HepG2 (cell line): ENCODE data around the gene SUMO1. TPM values are rescaled to one million over a fixed set of nuclear protein-coding genes. Genes with fewer than 3 reads are reported as not detected.

Experiments used
- ATAC-seq: fragments of 200-7000 bp; cut with Tn5 transposase; 3 replicates; pipeline ENCODE4 v1.9.1; 2020; ENCODE audit warnings: mild to moderate bottlenecking, moderate library complexity
- BruUV-seq: library from RNA; stranded (reverse); fragments of 400-500 nt; replicated peaks from 2 replicates; lab custom pipeline; 2021; lab: Mats Ljungman, UMichigan
- CTCF ChIA-PET: fragments of 300-600 bp; formaldehyde crosslinking; extraction: SDS; loops from one replicate; lab custom pipeline; 2021; ENCODE audit warnings: low total read pairs, inconsistent platforms, low intra/inter-chr PET ratio; lab: Yijun Ruan, JAX
- POLR2A ChIA-PET: fragments of 350-600 bp; sonication (Branson Sonifier 250); formaldehyde crosslinking; loops from one replicate; lab custom pipeline; 2020; ENCODE audit warnings: antibody characterized with exemption, inconsistent platforms; lab: Yijun Ruan, JAX
- DNase-seq: peaks from one replicate; pipeline ENCODE4 v3.0.0-alpha.2; 2015; ENCODE audit warnings: low spot score
- FAIRE-seq: peaks from 3 replicates; lab custom pipeline; 2011; peaks lifted over from hg19 to GRCh38; lab: Jason Lieb, UNC
- H2AFZ ChIP-seq: one replicate; pipeline ENCODE4 v1.6.1; 2011; ENCODE audit warnings: low read length, inconsistent platforms
- H3K27ac ChIP-seq: fragments of 300-600 bp; 3 replicates; pipeline ENCODE4 v1.8.0; 2011; ENCODE audit warnings: mixed run types, mild to moderate bottlenecking, mixed read lengths, low read length, inconsistent platforms; ENCODE audit not compliant: insufficient read depth; ENCODE audit errors: extremely low read length
- H3K27me3 ChIP-seq, 2 experiments: fragments of 200-600 bp in 1 of 2; 2 replicates in 1 of 2; 3 replicates in 1 of 2; pipeline versions ENCODE4 v1.6.0 to v1.8.0; 2011; ENCODE audit warnings: low read length in 2 of 2, mild to moderate bottlenecking in 2 of 2, moderate library complexity in 2 of 2, inconsistent platforms in 1 of 2; ENCODE audit not compliant: insufficient read depth in 2 of 2, control insufficient read depth in 1 of 2
- H3K36me3 ChIP-seq, 2 experiments: fragments of 200-600 bp in 1 of 2; replicated peaks in 1 of 2; 2 replicates in 1 of 2; 3 replicates in 1 of 2; pipeline versions ENCODE4 v1.5.1 to v1.8.0; 2011; ENCODE audit warnings: low read length in 2 of 2, inconsistent platforms in 1 of 2; ENCODE audit not compliant: insufficient read depth in 2 of 2, control insufficient read depth in 1 of 2
- H3K4me1 ChIP-seq: 2 replicates; pipeline ENCODE4 v1.5.1; 2012; ENCODE audit warnings: low read length, inconsistent platforms; ENCODE audit not compliant: insufficient read depth
- H3K4me2 ChIP-seq: 2 replicates; pipeline ENCODE4 v1.6.0; 2011; ENCODE audit warnings: low read depth, low read length, inconsistent platforms
- H3K4me3 ChIP-seq, 3 experiments: fragments of 200-600 bp in 1 of 3; sonication (generic), shearing (Covaris generic) in 1 of 3; replicated peaks in 1 of 3; 2 replicates each; pipeline ENCODE4 v1.5.1; 2011 to 2016; ENCODE audit warnings: low read length in 3 of 3, inconsistent platforms in 2 of 3, low read depth in 2 of 3, mild to moderate bottlenecking in 2 of 3, control low read depth in 1 of 3, mixed read lengths in 1 of 3; ENCODE audit not compliant: insufficient read depth in 1 of 3
- H3K79me2 ChIP-seq: one replicate; pipeline ENCODE4 v1.6.1; 2011; ENCODE audit warnings: low read length, inconsistent platforms; ENCODE audit not compliant: insufficient read depth
- H3K9ac ChIP-seq: 2 replicates; pipeline ENCODE4 v1.6.0; 2011; ENCODE audit warnings: mild to moderate bottlenecking, low read depth, low read length, inconsistent platforms; ENCODE audit not compliant: insufficient read depth
- H3K9me3 ChIP-seq: 2 replicates; pipeline ENCODE4 v1.5.1; 2012; ENCODE audit warnings: mild to moderate bottlenecking, low read length
- H4K20me1 ChIP-seq: 2 replicates; pipeline ENCODE4 v1.6.0; 2011; ENCODE audit warnings: inconsistent platforms, mild to moderate bottlenecking, low read length, moderate library complexity; ENCODE audit not compliant: insufficient read depth
- GFI1 ChIP-seq: sonication (generic); formaldehyde crosslinking; IDR thresholded peaks from 2 replicates; pipeline ENCODE4 v1.5.0; 2020; ENCODE audit warnings: missing genetic modification reagents, mild to moderate bottlenecking, borderline replicate concordance
- IKZF1 ChIP-seq: fragments of 450-650 bp; IDR thresholded peaks from 2 replicates; pipeline ENCODE4 v1.7.1; 2016
- RBAK ChIP-seq: sonication (generic); formaldehyde crosslinking; IDR thresholded peaks from 2 replicates; pipeline ENCODE4 v1.5.1; 2020; ENCODE audit warnings: mild to moderate bottlenecking, missing genetic modification reagents
- SMAD9 ChIP-seq: sonication (generic); formaldehyde crosslinking; IDR thresholded peaks from 2 replicates; pipeline ENCODE4 v1.5.1; 2020; ENCODE audit warnings: mild to moderate bottlenecking, missing genetic modification reagents
- ZNF232 ChIP-seq: sonication (generic); formaldehyde crosslinking; IDR thresholded peaks from 2 replicates; pipeline ENCODE4 v1.4.0; 2020; ENCODE audit warnings: missing genetic modification reagents, borderline replicate concordance
- ZNF33B ChIP-seq: sonication (generic); formaldehyde crosslinking; IDR thresholded peaks from 2 replicates; pipeline ENCODE4 v1.5.1; 2020; ENCODE audit warnings: mild to moderate bottlenecking, missing genetic modification reagents
- ZNF343 ChIP-seq: sonication (generic); formaldehyde crosslinking; IDR thresholded peaks from 2 replicates; pipeline ENCODE4 v1.4.0; 2020; ENCODE audit warnings: mild to moderate bottlenecking, missing genetic modification reagents
- ZNF547 ChIP-seq: sonication (generic); formaldehyde crosslinking; IDR thresholded peaks from 2 replicates; pipeline ENCODE4 v1.5.1; 2020; ENCODE audit warnings: mild to moderate bottlenecking, missing genetic modification reagents
- ZNF557 ChIP-seq: sonication (generic); formaldehyde crosslinking; IDR thresholded peaks from 2 replicates; pipeline ENCODE4 v1.4.0; 2020; ENCODE audit warnings: missing genetic modification reagents
- ZNF562 ChIP-seq: sonication (generic); formaldehyde crosslinking; IDR thresholded peaks from 2 replicates; pipeline ENCODE4 v1.8.0; 2022; ENCODE audit warnings: missing genetic modification reagents, borderline replicate concordance
- ZNF839 ChIP-seq: sonication (generic); formaldehyde crosslinking; IDR thresholded peaks from 2 replicates; pipeline ENCODE4 v1.4.0; 2020; ENCODE audit warnings: missing genetic modification reagents, mild to moderate bottlenecking, borderline replicate concordance
- ZSCAN12 ChIP-seq: sonication (generic); formaldehyde crosslinking; IDR thresholded peaks from 2 replicates; pipeline ENCODE4 v1.9.0; 2021; ENCODE audit warnings: mild to moderate bottlenecking, missing genetic modification reagents
- WGBS: methylation state at CpG from one replicate; pipeline ENCODE4 v1.1.6; 2017; ENCODE audit warnings: low lambda C conversion rate; 5-methylcytosine and 5-hydroxymethylcytosine counted together
- in situ Hi-C: cut with HindIII; loops from 2 replicates; pipeline ENCODE4 v1.10.0; 2017; ENCODE audit warnings: low pct_unique_long_range_greater_than_20kb; ENCODE audit not compliant: extremely low pct_ligation_motif_present
- intact Hi-C: fragments of 100-400 bp; cut with micrococcal nuclease; formaldehyde crosslinking; loops from one replicate; pipeline ENCODE4 v1.10.0; 2022; ENCODE audit not compliant: unreplicated experiment
- polyA plus RNA-seq, 8 experiments: library from polyadenylated mRNA; depleted of rRNA in 3 of 8; stranded (reverse) in 7 of 8; unstranded in 1 of 8; fragments of >200 nt; fragmentation: Illumina TruSeq in 4 of 8; extraction: Trizol in 4 of 8; gene quantifications; 2 replicates each; pipeline versions ENCODE4 v1.2.1 to v1.2.3, GENCODE V29; 2011 to 2016; ENCODE audit warnings: low read depth in 4 of 8, missing spikeins in 1 of 8, mixed read lengths in 1 of 8; ENCODE audit not compliant: insufficient read depth in 1 of 8
- total RNA-seq, 5 experiments: library from RNA; depleted of rRNA; stranded (reverse); fragments of >200 nt; fragmentation: Illumina TruSeq; extraction: Trizol; gene quantifications; 2 replicates each; pipeline ENCODE4 v1.2.3, GENCODE V29; 2016; ENCODE audit warnings: low read depth in 1 of 5
- TF ChIP-seq, protein P1 (sequence below): sonication (generic); formaldehyde crosslinking; IDR thresholded peaks from 2 replicates; pipeline ENCODE4 v1.5.0; 2020; ENCODE audit warnings: mild to moderate bottlenecking, missing genetic modification reagents, moderate library complexity
- TF ChIP-seq, protein P2 (sequence below): sonication (generic); formaldehyde crosslinking; IDR thresholded peaks from 2 replicates; pipeline ENCODE4 v1.4.0; 2020; ENCODE audit warnings: missing genetic modification reagents
- TF ChIP-seq, protein P3 (sequence below): sonication (generic); formaldehyde crosslinking; IDR thresholded peaks from 2 replicates; pipeline ENCODE4 v1.4.0; 2020; ENCODE audit warnings: missing genetic modification reagents
- TF ChIP-seq, protein P4 (sequence below): sonication (generic); formaldehyde crosslinking; IDR thresholded peaks from 2 replicates; pipeline ENCODE4 v1.4.0; 2020; ENCODE audit warnings: mild to moderate bottlenecking, missing genetic modification reagents, borderline replicate concordance
- TF ChIP-seq, protein P5 (sequence below): sonication (generic); formaldehyde crosslinking; IDR thresholded peaks from 2 replicates; pipeline ENCODE4 v1.8.1; 2023; ENCODE audit warnings: missing genetic modification reagents, mild to moderate bottlenecking, borderline replicate concordance

SUMO1 gene
- total and polyA plus RNA-seq, 2 of the 13 experiments (the other 11 are each of a cell fraction or from before 2014, with no cell fraction given): 101 to 173 TPM

DNA sequence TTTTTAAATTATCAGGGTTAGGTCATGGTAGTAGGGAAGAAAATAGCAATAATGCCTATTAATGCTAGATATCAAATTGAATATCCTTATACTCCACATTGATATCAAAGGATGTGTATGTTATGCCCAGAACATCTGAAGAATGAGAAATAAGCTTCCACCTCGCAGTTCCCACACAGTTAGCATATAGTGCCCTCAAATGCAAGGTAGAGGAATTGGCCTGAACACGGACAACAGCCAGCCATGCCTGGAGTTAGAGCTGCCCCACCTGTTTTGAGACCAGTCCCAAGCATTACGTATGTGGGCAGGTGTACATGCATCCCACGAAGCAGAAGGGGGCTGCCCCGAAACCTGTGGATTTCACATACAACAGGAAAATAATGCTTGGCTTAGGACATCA is 79.6 kb downstream of the SUMO1 start (continued):
- no peak for TF ChIP-seq ZNF33B (CRISPR knock-in tag)
- no peak for TF ChIP-seq GFI1
- TF ChIP-seq, protein P1, sequence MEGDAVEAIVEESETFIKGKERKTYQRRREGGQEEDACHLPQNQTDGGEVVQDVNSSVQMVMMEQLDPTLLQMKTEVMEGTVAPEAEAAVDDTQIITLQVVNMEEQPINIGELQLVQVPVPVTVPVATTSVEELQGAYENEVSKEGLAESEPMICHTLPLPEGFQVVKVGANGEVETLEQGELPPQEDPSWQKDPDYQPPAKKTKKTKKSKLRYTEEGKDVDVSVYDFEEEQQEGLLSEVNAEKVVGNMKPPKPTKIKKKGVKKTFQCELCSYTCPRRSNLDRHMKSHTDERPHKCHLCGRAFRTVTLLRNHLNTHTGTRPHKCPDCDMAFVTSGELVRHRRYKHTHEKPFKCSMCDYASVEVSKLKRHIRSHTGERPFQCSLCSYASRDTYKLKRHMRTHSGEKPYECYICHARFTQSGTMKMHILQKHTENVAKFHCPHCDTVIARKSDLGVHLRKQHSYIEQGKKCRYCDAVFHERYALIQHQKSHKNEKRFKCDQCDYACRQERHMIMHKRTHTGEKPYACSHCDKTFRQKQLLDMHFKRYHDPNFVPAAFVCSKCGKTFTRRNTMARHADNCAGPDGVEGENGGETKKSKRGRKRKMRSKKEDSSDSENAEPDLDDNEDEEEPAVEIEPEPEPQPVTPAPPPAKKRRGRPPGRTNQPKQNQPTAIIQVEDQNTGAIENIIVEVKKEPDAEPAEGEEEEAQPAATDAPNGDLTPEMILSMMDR: peak; percentile 58
- TF ChIP-seq, all 625 proteins: peak for 2

DNA sequence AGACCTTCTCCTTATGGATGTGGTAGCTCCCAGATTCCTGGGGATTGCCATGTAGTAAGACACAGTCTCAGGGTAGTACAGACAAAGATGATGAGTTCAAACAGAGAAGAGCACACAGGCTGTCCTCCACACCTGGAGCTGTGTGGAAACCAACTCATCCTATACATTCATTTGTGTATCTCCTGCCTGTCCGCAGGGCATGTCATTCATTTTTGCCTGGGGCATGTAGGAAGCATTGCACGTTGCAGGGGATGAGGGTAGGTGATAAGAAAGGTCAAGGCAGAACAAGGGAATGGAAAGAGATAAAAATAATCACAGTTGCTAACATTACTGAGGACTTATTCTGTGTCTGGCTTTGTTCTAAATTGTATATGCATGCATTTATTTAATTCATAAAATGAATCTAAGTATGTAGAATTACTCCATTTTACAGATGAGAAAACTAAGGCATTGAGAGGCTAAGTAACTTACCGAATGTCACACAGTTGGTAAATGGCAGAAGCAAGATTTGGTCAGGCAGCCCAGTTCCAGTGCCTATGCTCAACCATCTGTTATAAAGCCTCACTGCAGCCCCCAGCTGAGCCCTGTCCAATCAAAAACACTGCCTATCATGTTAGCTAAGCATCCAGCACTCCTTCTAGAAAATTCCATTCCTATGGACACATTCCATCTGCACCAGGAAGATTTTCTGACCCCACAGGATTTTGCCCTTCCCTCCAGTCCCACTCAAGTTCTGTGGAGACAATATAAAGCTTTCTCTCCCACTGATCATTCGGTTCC is 81.0 kb downstream of the SUMO1 start:
- FAIRE-seq (no peak), DNase-seq (no peak), ATAC-seq (no peak)
- no peak overlapping the region for H3K27ac ChIP-seq
- H4K20me1 ChIP-seq: no peaks in the 10 kb centered on the region
- H2AFZ ChIP-seq: no peak overlapping the region
- no peak overlapping the region for H3K4me2 ChIP-seq
- peaks cover 0 to 7% of the 10 kb centered on the region in 2 experiments; a peak in 3 of 5 replicates for H3K27me3 ChIP-seq
- no peak overlapping the region for H3K9ac ChIP-seq
- H3K79me2 ChIP-seq: no peaks in the 10 kb centered on the region
- H3K9me3 ChIP-seq: no peaks in the 10 kb centered on the region
- intact Hi-C loops: no loop called here
- no peaks in the 10 kb centered on the region for H3K4me1 ChIP-seq
- in situ Hi-C loops: no loop called here
- 36% methylated on average over 4 of the region's 4 CpGs for WGBS
- no TSS peak for BruUV-seq
- POLR2A ChIA-PET: no interaction called here
- H3K4me3 ChIP-seq: no peak overlapping the region
- no peaks in the 10 kb centered on the region for H3K36me3 ChIP-seq
- CTCF ChIA-PET: no interaction called here
- TF ChIP-seq ZNF547: no peak
- TF ChIP-seq, protein P2, sequence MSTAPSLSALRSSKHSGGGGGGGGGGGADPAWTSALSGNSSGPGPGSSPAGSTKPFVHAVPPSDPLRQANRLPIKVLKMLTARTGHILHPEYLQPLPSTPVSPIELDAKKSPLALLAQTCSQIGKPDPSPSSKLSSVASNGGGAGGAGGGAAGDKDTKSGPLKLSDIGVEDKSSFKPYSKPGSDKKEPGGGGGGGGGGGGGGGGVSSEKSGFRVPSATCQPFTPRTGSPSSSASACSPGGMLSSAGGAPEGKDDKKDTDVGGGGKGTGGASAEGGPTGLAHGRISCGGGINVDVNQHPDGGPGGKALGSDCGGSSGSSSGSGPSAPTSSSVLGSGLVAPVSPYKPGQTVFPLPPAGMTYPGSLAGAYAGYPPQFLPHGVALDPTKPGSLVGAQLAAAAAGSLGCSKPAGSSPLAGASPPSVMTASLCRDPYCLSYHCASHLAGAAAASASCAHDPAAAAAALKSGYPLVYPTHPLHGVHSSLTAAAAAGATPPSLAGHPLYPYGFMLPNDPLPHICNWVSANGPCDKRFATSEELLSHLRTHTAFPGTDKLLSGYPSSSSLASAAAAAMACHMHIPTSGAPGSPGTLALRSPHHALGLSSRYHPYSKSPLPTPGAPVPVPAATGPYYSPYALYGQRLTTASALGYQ (CRISPR knock-in tag): no peak
- TF ChIP-seq, protein P3, sequence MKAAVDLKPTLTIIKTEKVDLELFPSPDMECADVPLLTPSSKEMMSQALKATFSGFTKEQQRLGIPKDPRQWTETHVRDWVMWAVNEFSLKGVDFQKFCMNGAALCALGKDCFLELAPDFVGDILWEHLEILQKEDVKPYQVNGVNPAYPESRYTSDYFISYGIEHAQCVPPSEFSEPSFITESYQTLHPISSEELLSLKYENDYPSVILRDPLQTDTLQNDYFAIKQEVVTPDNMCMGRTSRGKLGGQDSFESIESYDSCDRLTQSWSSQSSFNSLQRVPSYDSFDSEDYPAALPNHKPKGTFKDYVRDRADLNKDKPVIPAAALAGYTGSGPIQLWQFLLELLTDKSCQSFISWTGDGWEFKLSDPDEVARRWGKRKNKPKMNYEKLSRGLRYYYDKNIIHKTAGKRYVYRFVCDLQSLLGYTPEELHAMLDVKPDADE (CRISPR knock-in tag): no peak
- TF ChIP-seq ZNF232 (CRISPR knock-in tag): no peak
- TF ChIP-seq, protein P4, sequence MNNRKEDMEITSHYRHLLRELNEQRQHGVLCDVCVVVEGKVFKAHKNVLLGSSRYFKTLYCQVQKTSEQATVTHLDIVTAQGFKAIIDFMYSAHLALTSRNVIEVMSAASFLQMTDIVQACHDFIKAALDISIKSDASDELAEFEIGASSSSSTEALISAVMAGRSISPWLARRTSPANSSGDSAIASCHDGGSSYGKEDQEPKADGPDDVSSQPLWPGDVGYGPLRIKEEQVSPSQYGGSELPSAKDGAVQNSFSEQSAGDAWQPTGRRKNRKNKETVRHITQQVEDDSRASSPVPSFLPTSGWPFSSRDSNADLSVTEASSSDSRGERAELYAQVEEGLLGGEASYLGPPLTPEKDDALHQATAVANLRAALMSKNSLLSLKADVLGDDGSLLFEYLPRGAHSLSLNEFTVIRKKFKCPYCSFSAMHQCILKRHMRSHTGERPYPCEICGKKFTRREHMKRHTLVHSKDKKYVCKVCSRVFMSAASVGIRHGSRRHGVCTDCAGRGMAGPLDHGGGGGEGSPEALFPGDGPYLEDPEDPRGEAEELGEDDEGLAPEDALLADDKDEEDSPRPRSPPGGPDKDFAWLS: no peak
- no peak for TF ChIP-seq IKZF1
- TF ChIP-seq SMAD9 (CRISPR knock-in tag): no peak
- no peak for TF ChIP-seq ZNF562 (CRISPR knock-in tag)
- no peak for TF ChIP-seq ZNF839 (CRISPR knock-in tag)
- no peak for TF ChIP-seq ZSCAN12 (CRISPR knock-in tag)
- no peak for TF ChIP-seq ZNF343 (CRISPR knock-in tag)
- TF ChIP-seq, protein P5, sequence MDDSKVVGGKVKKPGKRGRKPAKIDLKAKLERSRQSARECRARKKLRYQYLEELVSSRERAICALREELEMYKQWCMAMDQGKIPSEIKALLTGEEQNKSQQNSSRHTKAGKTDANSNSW (CRISPR knock-in tag): no peak
- TF ChIP-seq ZNF557 (CRISPR knock-in tag): no peak
- TF ChIP-seq RBAK (CRISPR knock-in tag): no peak
